T-helper 9 cell (primary cell): ENCODE data around the gene DROSHA.

Experiments used
- DNase-seq: peaks from one replicate; pipeline ENCODE4 v3.0.0-alpha.2; 2020

The DROSHA gene

GRCh38 chr5:31469466-31469865, 62.4 kb downstream of the DROSHA start:
- DNase-seq: no peak

- no peak for DNase-seq
These were observed 66.6 kb downstream of the DROSHA start for GRCh38 chr5:31465291-31465690.

GRCh38 chr5:31464081-31464480, 67.8 kb downstream of the DROSHA start:
- DNase-seq: no peak

GRCh38 chr5:31463351-31463750, 68.5 kb downstream of the DROSHA start:
- no peak for DNase-seq

- no peak for DNase-seq
These were observed 72.3 kb downstream of the DROSHA start for GRCh38 chr5:31459594-31459993.

GRCh38 chr5:31455172-31455571, 76.7 kb downstream of the DROSHA start:
- no peak for DNase-seq

GRCh38 chr5:31453522-31453921, 78.4 kb downstream of the DROSHA start:
- no peak for DNase-seq

GRCh38 chr5:31452314-31452713, 79.6 kb downstream of the DROSHA start:
- DNase-seq: no peak

GRCh38 chr5:31449962-31450361, 81.9 kb downstream of the DROSHA start:
- DNase-seq: no peak

- no peak for DNase-seq
These were observed 82.7 kb downstream of the DROSHA start for GRCh38 chr5:31449174-31449573.

- no peak for DNase-seq
These were observed 86.8 kb downstream of the DROSHA start for GRCh38 chr5:31445041-31445600.

- DNase-seq: no peak
These were observed 88.3 kb downstream of the DROSHA start for GRCh38 chr5:31443572-31443971.

- DNase-seq: no peak
These were observed 89.7 kb downstream of the DROSHA start for GRCh38 chr5:31442058-31442745.

GRCh38 chr5:31436851-31437250, 95.0 kb downstream of the DROSHA start:
- DNase-seq: no peak

GRCh38 chr5:31435730-31436129, 96.2 kb downstream of the DROSHA start:
- DNase-seq: no peak

- no peak for DNase-seq
These were observed 97.0 kb downstream of the DROSHA start for GRCh38 chr5:31434898-31435297.

GRCh38 chr5:31433229-31433628, 98.7 kb downstream of the DROSHA start:
- no peak for DNase-seq

- DNase-seq: no peak
These were observed 104.1 kb downstream of the DROSHA start for GRCh38 chr5:31427724-31428309.

GRCh38 chr5:31427013-31427723, 104.7 kb downstream of the DROSHA start:
- DNase-seq: no peak

GRCh38 chr5:31421806-31422586, 109.9 kb downstream of the DROSHA start:
- no peak for DNase-seq

- DNase-seq: no peak
These were observed 114.4 kb downstream of the DROSHA start for GRCh38 chr5:31417512-31417911.

- DNase-seq: no peak
These were observed 115.3 kb downstream of the DROSHA start for GRCh38 chr5:31416547-31416946.

- no peak for DNase-seq
These were observed 115.9 kb downstream of the DROSHA start for GRCh38 chr5:31415960-31416359.
